ENCODE results near the gene MAP3K12. TPM values are rescaled to one million over a fixed set of nuclear protein-coding genes. Genes with fewer than 3 reads are reported as not detected.

MAP3K12 gene
- polyA plus RNA-seq, 1 donor from 2014 or later, result 82.0 TPM

GRCh38 chr12:53492188-53492587 is 7.1 kb downstream of the MAP3K12 start:
- Histone ChIP-seq H3K9me3 (ENCODE audit: low read length) (no peaks in the 10 kb centered on the region), H3K4me3 (ENCODE audit: low read length) (peak overlapping the region; percentile 70), H3K27me3 (ENCODE audit: insufficient read depth, low read depth, low read length) (no peaks in the 10 kb centered on the region), H3K4me2 (ENCODE audit: low read length) (peak overlapping the region; percentile 88), H3K79me2 (replicated peaks; ENCODE audit: insufficient read depth, low read length) (peaks cover 51% of the 10 kb centered on the region), H3K9ac (ENCODE audit: low read length) (peak overlapping the region; percentile 95), H3F3A (ENCODE audit: insufficient read depth, low read length, poor library complexity, severe bottlenecking) (no peaks in the 10 kb centered on the region), H3K36me3 (ENCODE audit: insufficient read depth, low read length) (no peaks in the 10 kb centered on the region), H2AFZ (ENCODE audit: low read depth, low read length) (no peak overlapping the region), H3K27ac (ENCODE audit: low read length) (peak overlapping the region; percentile 96), H3K9me2 (ENCODE audit: insufficient read depth, low read length) (no peaks in the 10 kb centered on the region), H4K20me1 (ENCODE audit: insufficient read depth) (peaks cover 4% of the 10 kb centered on the region)
- TF ChIP-seq TAF1 (IDR thresholded peaks at IDR 0.05; ENCODE audit: low read depth) (no peak), RAD21 (conservative IDR thresholded peaks at IDR 0.05) (no peak), MXI1 (conservative IDR thresholded peaks at IDR 0.05; ENCODE audit: poor library complexity, severe bottlenecking) (no peak), REST (IDR thresholded peaks at IDR 0.05; ENCODE audit: borderline replicate concordance) (no peak), CTCF (IDR thresholded peaks at IDR 0.05; ENCODE audit: poor library complexity, severe bottlenecking) (no peak), EP300 (conservative IDR thresholded peaks at IDR 0.05; ENCODE audit: poor library complexity, severe bottlenecking) (no peak), EZH2 (IDR thresholded peaks at IDR 0.05; ENCODE audit: borderline replicate concordance, insufficient read depth, low read length, poor library complexity, severe bottlenecking) (no peak)

- H3K9ac ChIP-seq (ENCODE audit: low read length), result no peak overlapping the region
- H3K9me3 ChIP-seq (ENCODE audit: low read length), result no peaks in the 10 kb centered on the region
- TF ChIP-seq MXI1 (conservative IDR thresholded peaks at IDR 0.05; ENCODE audit: poor library complexity, severe bottlenecking), result no peak
- no peak for TF ChIP-seq EZH2 (IDR thresholded peaks at IDR 0.05; ENCODE audit: borderline replicate concordance, insufficient read depth, low read length, poor library complexity, severe bottlenecking)
- no peak for TF ChIP-seq EP300 (conservative IDR thresholded peaks at IDR 0.05; ENCODE audit: poor library complexity, severe bottlenecking)
- TF ChIP-seq SMC3 (conservative IDR thresholded peaks at IDR 0.05; ENCODE audit: poor library complexity), result no peak
- TF ChIP-seq REST (IDR thresholded peaks at IDR 0.05; ENCODE audit: borderline replicate concordance), result no peak
- no peak for TF ChIP-seq RAD21 (conservative IDR thresholded peaks at IDR 0.05)
- TF ChIP-seq TAF1 (IDR thresholded peaks at IDR 0.05; ENCODE audit: low read depth), result no peak
- no peak for TF ChIP-seq CTCF (IDR thresholded peaks at IDR 0.05; ENCODE audit: poor library complexity, severe bottlenecking)
- no peak for TF ChIP-seq POLR2AphosphoS5 (IDR thresholded peaks at IDR 0.05)
- H3K27ac ChIP-seq (ENCODE audit: low read length), result no peak overlapping the region
- H4K20me1 ChIP-seq (ENCODE audit: insufficient read depth), result peaks cover 7% of the 10 kb centered on the region
- H3K79me2 ChIP-seq (replicated peaks; ENCODE audit: insufficient read depth, low read length), result peaks cover 34% of the 10 kb centered on the region
- no peak overlapping the region for H3K4me3 ChIP-seq (ENCODE audit: low read length)
- no peaks in the 10 kb centered on the region for H3K27me3 ChIP-seq (ENCODE audit: insufficient read depth, low read depth, low read length)
- H3K36me3 ChIP-seq (ENCODE audit: insufficient read depth, low read length), result no peaks in the 10 kb centered on the region
- H3K4me2 ChIP-seq (ENCODE audit: low read length), result no peak overlapping the region
- H3F3A ChIP-seq (ENCODE audit: insufficient read depth, low read length, poor library complexity, severe bottlenecking), result no peaks in the 10 kb centered on the region
- H3K9me2 ChIP-seq (ENCODE audit: insufficient read depth, low read length), result no peaks in the 10 kb centered on the region
- H2AFZ ChIP-seq (ENCODE audit: low read depth, low read length), result no peak overlapping the region
Observed at GRCh38 chr12:53489242-53489864, 9.9 kb downstream of the MAP3K12 start.

Data from neural cell (in vitro differentiated cells).